ENCODE measurements around the gene FCMR.

Gene FCMR

GRCh38 chr1:206922524-206922923, 783 bp upstream of the FCMR start:
- DNase-seq, result no peak

- no peak for DNase-seq
Observed at GRCh38 chr1:206918076-206918475, 3.7 kb downstream of the FCMR start.

- DNase-seq, result no peak
Observed at GRCh38 chr1:206916000-206916709, 5.6 kb downstream of the FCMR start.

GRCh38 chr1:206915030-206915735, 6.6 kb downstream of the FCMR start:
- no peak for DNase-seq

- no peak for DNase-seq
Observed at GRCh38 chr1:206913766-206914537, 7.8 kb downstream of the FCMR start.

- peak; percentile 59 for DNase-seq
Observed at GRCh38 chr1:206912445-206913095, 9.2 kb downstream of the FCMR start.

GRCh38 chr1:206911064-206911663, 10.6 kb downstream of the FCMR start:
- no peak for DNase-seq

GRCh38 chr1:206909883-206910318, 11.8 kb downstream of the FCMR start:
- DNase-seq, result no peak

GRCh38 chr1:206909161-206909882, 12.4 kb downstream of the FCMR start:
- DNase-seq, result peak; percentile 56

GRCh38 chr1:206908038-206908437, 13.7 kb downstream of the FCMR start:
- DNase-seq, result no peak

GRCh38 chr1:206907304-206907991, 14.3 kb downstream of the FCMR start:
- peak; percentile 52 for DNase-seq

- peak; percentile 69 for DNase-seq
Observed at GRCh38 chr1:206905295-206906164, 16.2 kb downstream of the FCMR start.

- DNase-seq, result no peak
Observed at GRCh38 chr1:206904423-206905142, 17.2 kb downstream of the FCMR start.

- no peak for DNase-seq
Observed at GRCh38 chr1:206903687-206904086, 18.1 kb downstream of the FCMR start.

GRCh38 chr1:206902702-206903101, 19.0 kb downstream of the FCMR start:
- DNase-seq, result no peak

GRCh38 chr1:206901944-206902343, 19.8 kb downstream of the FCMR start:
- DNase-seq, result no peak

GRCh38 chr1:206900149-206900548, 21.6 kb downstream of the FCMR start:
- no peak for DNase-seq

- no peak for DNase-seq
Observed at GRCh38 chr1:206899717-206900116, 22.0 kb downstream of the FCMR start.

- DNase-seq, result no peak
Observed at GRCh38 chr1:206898915-206899431, 22.8 kb downstream of the FCMR start.

Data from 8988T (cell line).